H1 (cell line): Measurements from ENCODE around the gene NR0B2. TPM values are rescaled to one million over a fixed set of nuclear protein-coding genes. Genes with fewer than 3 reads are reported as not detected.

ENCODE experiments used
- CTCF ChIA-PET: fragments of 300-600 bp; sonication (Branson Sonifier 250); formaldehyde crosslinking; loops from one replicate; lab custom pipeline; 2021; ENCODE audit not compliant: partially characterized antibody; lab: Charles Lee
- POLR2A ChIA-PET: fragments of 300-600 bp; sonication (Branson Sonifier 250); formaldehyde crosslinking; loops from one replicate; lab custom pipeline; 2021; ENCODE audit warnings: inconsistent platforms; ENCODE audit not compliant: partially characterized antibody; lab: Charles Lee
- DNase-seq, 2 experiments: peaks; one replicate each; pipeline versions ENCODE4 v3.0.0 to v3.0.0-alpha.2; 2010 to 2022; ENCODE audit warnings: low spot score in 2 of 2, low read depth in 1 of 2, mixed read lengths in 1 of 2
- FAIRE-seq: peaks from 2 replicates; lab custom pipeline; 2011; peaks lifted over from hg19 to GRCh38; lab: Jason Lieb, UNC
- H2AFZ ChIP-seq: 2 replicates; pipeline ENCODE4 v1.8.1; 2012; ENCODE audit warnings: low read length, inconsistent platforms
- H2AK5ac ChIP-seq: 2 replicates; pipeline ENCODE4 v1.6.1; 2013; ENCODE audit warnings: low read depth, low read length
- H2BK120ac ChIP-seq: replicated peaks from 2 replicates; pipeline ENCODE3; 2013; ENCODE audit warnings: low read depth, low read length, inconsistent platforms
- H2BK12ac ChIP-seq: 2 replicates; pipeline ENCODE4 v1.6.1; 2013; ENCODE audit warnings: low read depth, low read length
- H2BK15ac ChIP-seq: 2 replicates; pipeline ENCODE4 v1.6.1; 2013; ENCODE audit warnings: low read length
- H2BK20ac ChIP-seq: 2 replicates; pipeline ENCODE4 v1.6.1; 2013; ENCODE audit warnings: low read length
- H2BK5ac ChIP-seq: 2 replicates; pipeline ENCODE4 v1.6.1; 2013; ENCODE audit warnings: low read depth, low read length
- H3K14ac ChIP-seq: 2 replicates; pipeline ENCODE4 v1.6.1; 2013; ENCODE audit warnings: inconsistent platforms; ENCODE audit not compliant: insufficient read length
- H3K18ac ChIP-seq: 2 replicates; pipeline ENCODE4 v1.6.1; 2013; ENCODE audit warnings: low read length; ENCODE audit errors: extremely low read depth
- H3K23ac ChIP-seq: 2 replicates; pipeline ENCODE4 v1.6.1; 2013; ENCODE audit warnings: inconsistent platforms; ENCODE audit not compliant: insufficient read length
- H3K23me2 ChIP-seq: 2 replicates; pipeline ENCODE4 v1.6.1; 2013; ENCODE audit warnings: low read depth, low read length
- H3K27ac ChIP-seq: 2 replicates; pipeline ENCODE4 v1.6.1; 2011; ENCODE audit warnings: low read depth, low read length, inconsistent platforms
- H3K27me3 ChIP-seq, 4 experiments: replicated peaks in 1 of 4; 1 replicate in 1 of 4; 2 replicates in 3 of 4; pipeline versions ENCODE4 v1.6.1 to v1.8.1; 2011 to 2013; ENCODE audit warnings: low read length in 3 of 4, mild to moderate bottlenecking in 3 of 4, inconsistent platforms in 2 of 4, mixed read lengths in 2 of 4, moderate library complexity in 1 of 4; ENCODE audit not compliant: control insufficient read depth in 3 of 4, insufficient read depth in 3 of 4; ENCODE audit errors: extremely low read depth in 1 of 4
- H3K36me3 ChIP-seq, 4 experiments: 2 replicates each; pipeline versions ENCODE4 v1.6.1 to v1.8.1; 2011 to 2013; ENCODE audit warnings: mild to moderate bottlenecking in 4 of 4, low read length in 3 of 4, moderate library complexity in 2 of 4, control low read depth in 1 of 4, inconsistent platforms in 1 of 4; ENCODE audit not compliant: insufficient read depth in 4 of 4, control insufficient read depth in 2 of 4
- H3K4ac ChIP-seq: replicated peaks from 2 replicates; pipeline ENCODE3; 2013; ENCODE audit warnings: low read length, low read depth, mixed read lengths, inconsistent platforms; ENCODE audit not compliant: insufficient read length
- H3K4me1 ChIP-seq, 4 experiments: replicated peaks in 1 of 4; 1 replicate in 1 of 4; 2 replicates in 3 of 4; pipeline versions ENCODE4 v1.6.1 to v1.8.1; 2011 to 2013; ENCODE audit warnings: low read length in 3 of 4, inconsistent platforms in 2 of 4, mixed read lengths in 1 of 4; ENCODE audit not compliant: insufficient read depth in 4 of 4, control insufficient read depth in 3 of 4
- H3K4me2 ChIP-seq, 2 experiments: 2 replicates each; pipeline versions ENCODE4 v1.6.1 to v1.8.1; 2011 to 2013; ENCODE audit warnings: low read depth in 2 of 2, low read length in 2 of 2, control low read depth in 1 of 2, inconsistent platforms in 1 of 2, mild to moderate bottlenecking in 1 of 2; ENCODE audit not compliant: insufficient read depth in 1 of 2
- H3K4me3 ChIP-seq, 4 experiments: fragments of 200-600, 300-600 bp in 1 of 4; sonication (generic), shearing (Covaris generic), sonication (Bioruptor Twin) in 1 of 4; 2 replicates each; pipeline versions ENCODE4 v1.5.1 to v1.8.1; 2011 to 2016; ENCODE audit warnings: low read length in 4 of 4, low read depth in 3 of 4, control low read depth in 2 of 4, inconsistent platforms in 2 of 4, mild to moderate bottlenecking in 2 of 4, mixed read lengths in 1 of 4, moderate library complexity in 1 of 4; ENCODE audit not compliant: insufficient read depth in 2 of 4; ENCODE audit errors: extremely low read depth in 1 of 4
- H3K56ac ChIP-seq: replicated peaks from 2 replicates; pipeline ENCODE3; 2013; ENCODE audit warnings: low read depth, mild to moderate bottlenecking, mixed read lengths, low read length, inconsistent platforms; ENCODE audit not compliant: insufficient read length
- H3K79me1 ChIP-seq: 2 replicates; pipeline ENCODE4 v1.6.1; 2013; ENCODE audit warnings: low read depth, low read length, control low read depth
- H3K79me2 ChIP-seq, 2 experiments: 2 replicates each; pipeline versions ENCODE4 v1.6.1 to v1.8.1; 2012 to 2013; ENCODE audit warnings: low read length in 2 of 2, mild to moderate bottlenecking in 2 of 2, inconsistent platforms in 1 of 2; ENCODE audit not compliant: insufficient read depth in 2 of 2, control insufficient read depth in 1 of 2
- H3K9ac ChIP-seq, 4 experiments: replicated peaks in 1 of 4; 1 replicate in 1 of 4; 2 replicates in 3 of 4; pipeline versions ENCODE4 v1.6.1 to v1.8.1; 2011 to 2013; ENCODE audit warnings: low read depth in 3 of 4, low read length in 3 of 4, control low read depth in 2 of 4, mild to moderate bottlenecking in 2 of 4, moderate library complexity in 2 of 4, inconsistent platforms in 1 of 4; ENCODE audit errors: extremely low read depth in 1 of 4
- H3K9me3 ChIP-seq, 2 experiments: 2 replicates each; pipeline versions ENCODE4 v1.6.1 to v1.8.1; 2012 to 2013; ENCODE audit warnings: mild to moderate bottlenecking in 2 of 2, moderate library complexity in 2 of 2, control low read depth in 1 of 2, inconsistent platforms in 1 of 2, low read depth in 1 of 2, low read length in 1 of 2, mixed read lengths in 1 of 2; ENCODE audit not compliant: insufficient read depth in 2 of 2
- H4K20me1 ChIP-seq, 2 experiments: replicated peaks in 1 of 2; 2 replicates each; pipeline versions ENCODE3 to v1.8.1; 2011 to 2013; ENCODE audit warnings: inconsistent platforms in 2 of 2, low read length in 2 of 2, mild to moderate bottlenecking in 1 of 2; ENCODE audit not compliant: insufficient read depth in 2 of 2, control insufficient read depth in 1 of 2
- H4K5ac ChIP-seq: 2 replicates; pipeline ENCODE4 v1.6.1; 2013; ENCODE audit warnings: low read length, low read depth, mixed read lengths, inconsistent platforms; ENCODE audit not compliant: insufficient read length
- H4K8ac ChIP-seq: 2 replicates; pipeline ENCODE4 v1.8.0; 2013; ENCODE audit warnings: mild to moderate bottlenecking, moderate library complexity, low read length, inconsistent platforms; ENCODE audit not compliant: insufficient read depth; ENCODE audit errors: extremely low read depth
- H4K91ac ChIP-seq: replicated peaks from 2 replicates; pipeline ENCODE3; 2013; ENCODE audit warnings: low read length, mixed read lengths, inconsistent platforms; ENCODE audit not compliant: insufficient read length
- TAF1 ChIP-seq: IDR thresholded peaks from 2 replicates; pipeline ENCODE4 v1.6.1; 2011; ENCODE audit warnings: mild to moderate bottlenecking, low read depth, low read length
- WGBS, 2 experiments: shearing (Covaris generic) in 1 of 2; methylation state at CpG; one replicate each; pipeline versions ENCODE4 v1.1.6 to v1.1.7; 2013 to 2015; ENCODE audit warnings: low lambda C conversion rate in 2 of 2, mixed read lengths in 2 of 2, inconsistent platforms in 1 of 2, low coverage in 1 of 2, missing lambda C conversion rate in 1 of 2; ENCODE audit not compliant: insufficient replicate concordance in 2 of 2, insufficient coverage in 1 of 2, insufficient read length in 1 of 2; ENCODE audit errors: extremely low coverage in 1 of 2, missing lambda C conversion rate in 1 of 2; 5-methylcytosine and 5-hydroxymethylcytosine counted together
- polyA plus RNA-seq, 7 experiments: library from polyadenylated mRNA; depleted of rRNA in 3 of 7; stranded (reverse) in 5 of 7; unstranded in 2 of 7; fragments of >200 nt in 5 of 7; fragments of 200-250 nt in 2 of 7; gene quantifications; 1 replicate in 5 of 7; 2 replicates in 1 of 7; 4 replicates in 1 of 7; pipeline versions ENCODE4 v1.2.1 to v1.2.3, GENCODE V29; 2011 to 2013; ENCODE audit warnings: missing spikeins in 2 of 7, mixed read lengths in 2 of 7
- total RNA-seq: library from RNA; stranded (reverse); fragmentation: NEBNext Ultra II Directional; extraction: Animal tissue kit (Norgen Biotek cat#: 25700); gene quantifications from 2 replicates; pipeline ENCODE4 v1.2.1, GENCODE V29; 2021

NR0B2 gene
- total and polyA plus RNA-seq, 2 of the 8 experiments (the other 6 are each of a cell fraction or from before 2014, with no cell fraction given) = not detected

GRCh38 chr1:26946270-26946669 lies 32.5 kb upstream of the NR0B2 start:
- Histone ChIP-seq H3K18ac (no peak overlapping the region), H3K56ac (no peak overlapping the region), H2BK5ac (no peak overlapping the region), H2BK120ac (no peak overlapping the region), H4K8ac (no peak overlapping the region), H4K91ac (no peak overlapping the region), H3K4me1 (no peaks in the 10 kb centered on the region), H3K23me2 (no peaks in the 10 kb centered on the region), H2AFZ (no peak overlapping the region), H2BK20ac (no peak overlapping the region), H3K4me3 (no peak overlapping the region), H4K20me1 (peaks cover under 1 to 4% of the 10 kb centered on the region in 2 experiments), H3K9me3 (no peaks in the 10 kb centered on the region), H3K23ac (no peak overlapping the region), H3K79me1 (no peaks in the 10 kb centered on the region), H2BK15ac (no peak overlapping the region), H4K5ac (no peak overlapping the region), H3K36me3 (peaks cover 19 to 60% (median 40%) of the 10 kb centered on the region in 4 experiments), H2AK5ac (no peak overlapping the region), H3K14ac (no peak overlapping the region), H3K9ac (no peak overlapping the region), H3K27ac (no peak overlapping the region), H3K79me2 (no peaks in the 10 kb centered on the region), H3K4me2 (no peak overlapping the region), H2BK12ac (no peak overlapping the region), H3K27me3 (no peaks in the 10 kb centered on the region), H3K4ac (no peak overlapping the region)
- DNase-seq = no peak
- CTCF ChIA-PET = interaction anchor here (0.8 to 1.5 kb wide), 3 partner anchors 18 to 56 kb away, joined by 3 read pairs; partner anchors contain the start of gene GPN2
- FAIRE-seq = no peak
- POLR2A ChIA-PET = interaction anchor here (0.8 to 2.4 kb wide), 7 partner anchors 9 to 61 kb away, joined by 3 to 16 read pairs (median 4); partner anchors contain the start of genes KDF1 and NUDC
- WGBS, 2 experiments = 100% methylated on average over 4 of the region's 4 CpGs; no CpG with 5 or more reads in 1 of the 2 experiments
- no peak for TF ChIP-seq TAF1
